ENCODE measurements around the gene ADD2.
"Not testable (repeated sequence)": the region's sequence is repeated elsewhere in the genome, so short reads cannot be mapped to it uniquely, and the experiment has no call there.

Gene ADD2

GRCh38 chr2:70806620-70807019, 38.6 kb upstream of the ADD2 start:
- TF ChIP-seq, protein P1, sequence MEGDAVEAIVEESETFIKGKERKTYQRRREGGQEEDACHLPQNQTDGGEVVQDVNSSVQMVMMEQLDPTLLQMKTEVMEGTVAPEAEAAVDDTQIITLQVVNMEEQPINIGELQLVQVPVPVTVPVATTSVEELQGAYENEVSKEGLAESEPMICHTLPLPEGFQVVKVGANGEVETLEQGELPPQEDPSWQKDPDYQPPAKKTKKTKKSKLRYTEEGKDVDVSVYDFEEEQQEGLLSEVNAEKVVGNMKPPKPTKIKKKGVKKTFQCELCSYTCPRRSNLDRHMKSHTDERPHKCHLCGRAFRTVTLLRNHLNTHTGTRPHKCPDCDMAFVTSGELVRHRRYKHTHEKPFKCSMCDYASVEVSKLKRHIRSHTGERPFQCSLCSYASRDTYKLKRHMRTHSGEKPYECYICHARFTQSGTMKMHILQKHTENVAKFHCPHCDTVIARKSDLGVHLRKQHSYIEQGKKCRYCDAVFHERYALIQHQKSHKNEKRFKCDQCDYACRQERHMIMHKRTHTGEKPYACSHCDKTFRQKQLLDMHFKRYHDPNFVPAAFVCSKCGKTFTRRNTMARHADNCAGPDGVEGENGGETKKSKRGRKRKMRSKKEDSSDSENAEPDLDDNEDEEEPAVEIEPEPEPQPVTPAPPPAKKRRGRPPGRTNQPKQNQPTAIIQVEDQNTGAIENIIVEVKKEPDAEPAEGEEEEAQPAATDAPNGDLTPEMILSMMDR (conservative IDR thresholded peaks at IDR 0.05; ENCODE audit: low read depth, low read length), result no peak
- no peak for DNase-seq (ENCODE audit: low read depth)
- no peak overlapping the region for H3K4me3 ChIP-seq (ENCODE audit: low read length)

DNA sequence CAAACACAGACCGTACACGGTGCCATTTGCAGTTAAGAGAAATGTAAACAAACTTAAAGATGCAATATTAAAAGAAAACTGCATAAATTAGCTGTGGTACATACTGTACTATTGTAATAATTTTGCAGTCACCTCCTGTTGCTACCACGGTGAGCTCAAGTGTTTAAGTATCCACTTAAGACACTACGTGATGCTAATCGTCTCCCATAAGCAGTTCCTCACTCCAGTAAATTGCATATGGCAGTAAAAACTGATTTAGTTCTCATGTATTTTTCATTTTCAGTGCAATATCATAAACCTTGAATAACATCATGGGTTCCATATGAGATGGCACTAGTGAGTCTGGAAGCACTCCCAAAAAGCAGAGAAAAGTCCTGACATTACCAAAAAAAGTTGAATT, 38.0 kb upstream of the ADD2 start:
- no peak for DNase-seq (ENCODE audit: low read depth)
- TF ChIP-seq, protein P1 (conservative IDR thresholded peaks at IDR 0.05; ENCODE audit: low read depth, low read length), result no peak
- no peak overlapping the region for H3K4me3 ChIP-seq (ENCODE audit: low read length)

GRCh38 chr2:70801607-70802263, 33.7 kb upstream of the ADD2 start:
- H3K4me3 ChIP-seq (ENCODE audit: low read length), result no peak overlapping the region
- TF ChIP-seq, protein P1 (conservative IDR thresholded peaks at IDR 0.05; ENCODE audit: low read depth, low read length), result no peak
- no peak for DNase-seq (ENCODE audit: low read depth)

DNA sequence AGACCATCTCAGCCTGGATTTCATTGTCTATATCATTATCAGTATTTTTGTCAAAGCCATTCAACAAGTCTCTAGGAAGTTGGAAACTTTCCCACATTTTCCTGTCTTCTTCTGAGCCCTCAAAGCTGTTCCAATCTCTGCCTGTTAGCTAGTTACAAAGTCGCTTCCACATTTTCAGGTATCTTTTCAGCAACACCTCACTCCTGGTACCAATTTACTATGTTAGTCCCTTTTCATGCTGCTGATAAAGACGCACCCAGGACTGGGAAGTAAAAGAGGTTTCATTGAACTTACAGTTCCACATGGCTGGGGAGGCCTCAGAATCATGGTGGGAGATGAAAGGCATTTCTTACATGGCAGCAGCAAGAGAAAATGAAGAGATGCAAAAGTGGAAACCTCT, 31.7 kb upstream of the ADD2 start:
- TF ChIP-seq, protein P1 (conservative IDR thresholded peaks at IDR 0.05; ENCODE audit: low read depth, low read length), result no peak
- no peak for DNase-seq (ENCODE audit: low read depth)
- no peak overlapping the region for H3K4me3 ChIP-seq (ENCODE audit: low read length)

GRCh38 chr2:70797996-70798395, 30.0 kb upstream of the ADD2 start:
- H3K4me3 ChIP-seq (ENCODE audit: low read length); DNase-seq (ENCODE audit: low read depth): not testable (repeated sequence)

DNA sequence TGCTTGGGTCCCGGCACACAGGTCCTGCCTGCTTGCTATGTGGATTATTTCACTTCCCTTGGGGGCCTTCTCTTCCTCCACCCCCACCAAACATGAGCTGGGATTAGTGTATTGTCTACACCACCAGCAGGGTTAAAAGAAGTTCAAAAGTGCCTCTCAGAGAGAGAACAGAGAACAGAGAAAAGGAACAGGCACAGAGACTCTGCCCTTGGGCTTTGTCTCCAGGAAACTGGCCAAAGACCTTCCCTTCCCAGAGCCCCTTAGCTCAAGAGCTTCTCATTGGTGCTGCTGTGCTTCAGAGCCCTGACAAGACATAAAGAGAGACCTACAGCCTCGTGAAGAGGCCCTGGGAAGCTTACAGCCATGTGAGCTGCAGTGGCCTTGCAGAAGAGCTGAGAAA, 29.5 kb upstream of the ADD2 start:
- H3K4me3 ChIP-seq (ENCODE audit: low read length), result no peak overlapping the region
- no peak for DNase-seq (ENCODE audit: low read depth)
- TF ChIP-seq, protein P1 (conservative IDR thresholded peaks at IDR 0.05; ENCODE audit: low read depth, low read length), result no peak

- no peak overlapping the region for H3K4me3 ChIP-seq (ENCODE audit: low read length)
- no peak for DNase-seq (ENCODE audit: low read depth)
- TF ChIP-seq, protein P1 (conservative IDR thresholded peaks at IDR 0.05; ENCODE audit: low read depth, low read length), result no peak
Measured at GRCh38 chr2:70796262-70796661, 28.3 kb upstream of the ADD2 start.

Data from retinal pigment epithelial cell (primary cell).